Hypothalamus (tissue), 51 donors: Measurements from ENCODE around the gene GCN1.
"Not testable (repeated sequence)": the region's sequence is repeated elsewhere in the genome, so short reads cannot be mapped to it uniquely, and the experiment has no call there.

Source experiments
- DNase-seq, 51 donors: peaks; one replicate each; lab custom pipeline; 2025; lab: John Stamatoyannopoulos, UW

Gene GCN1

GRCh38 chr12:120194534-120195395 is at the start of gene GCN1:
Gene GCN1, minus strand, starts transcription at chr12:120194715. Its CDS starts 18 bp downstream, at chr12:120194697.
- peak; percentile 33 to 93 (median 78) for DNase-seq

DNA sequence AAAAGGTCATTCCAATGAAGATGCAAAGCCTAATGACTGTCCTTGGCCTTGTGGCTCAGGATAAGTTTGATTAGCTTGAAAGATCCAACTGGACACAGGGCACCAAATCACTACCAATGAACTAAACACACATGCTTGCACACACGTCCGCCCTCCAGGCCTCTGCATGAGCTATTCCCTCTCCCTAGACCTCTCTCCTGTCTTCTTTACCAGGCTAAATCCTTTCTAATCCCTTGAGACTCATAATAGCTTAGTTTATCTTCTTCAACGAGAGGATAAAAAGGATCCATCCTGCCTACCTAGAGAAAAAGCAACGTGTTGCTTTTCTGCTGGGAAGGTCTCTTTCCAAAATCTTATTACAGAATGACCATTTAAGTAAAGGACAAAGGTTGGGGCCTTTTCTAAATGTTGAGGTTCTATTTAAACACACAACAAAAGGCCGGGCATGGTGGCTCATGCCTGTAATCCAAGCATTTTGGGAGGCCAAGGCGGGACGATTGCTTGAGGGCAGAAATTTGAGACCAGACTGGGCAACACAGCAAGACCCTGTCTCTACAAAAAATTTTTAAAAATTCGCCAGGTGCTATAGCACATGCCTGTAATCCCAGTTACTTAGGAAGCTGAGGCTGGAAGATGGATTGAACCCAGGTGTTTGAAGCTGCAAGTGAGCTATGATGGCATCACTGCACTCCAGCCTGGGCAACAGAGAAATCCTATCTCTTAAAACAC is 48.6 kb upstream of the GCN1 start:
- DNase-seq, result no peak

- no peak for DNase-seq
Observed at GRCh38 chr12:120242275-120242799, 47.8 kb upstream of the GCN1 start.

GRCh38 chr12:120241561-120242274 is 47.2 kb upstream of the GCN1 start:
- no peak for DNase-seq

DNA sequence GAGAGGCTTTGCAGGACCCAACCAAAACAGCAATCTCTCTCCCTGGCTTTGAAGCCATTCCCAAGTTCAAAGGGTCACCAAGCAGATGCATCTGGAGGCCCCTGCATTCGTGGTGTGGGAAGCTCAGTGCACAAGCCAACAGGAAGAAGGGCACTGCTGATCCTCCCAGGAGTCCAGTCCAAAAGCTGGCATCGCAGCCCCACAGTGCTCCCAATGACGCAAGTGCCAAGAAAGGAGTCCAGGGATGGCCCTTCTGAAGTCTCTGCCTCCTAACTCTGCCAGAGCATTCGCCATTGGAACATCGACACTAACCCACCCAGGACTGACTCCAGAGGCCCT is 45.9 kb upstream of the GCN1 start:
- DNase-seq, result no peak

DNA sequence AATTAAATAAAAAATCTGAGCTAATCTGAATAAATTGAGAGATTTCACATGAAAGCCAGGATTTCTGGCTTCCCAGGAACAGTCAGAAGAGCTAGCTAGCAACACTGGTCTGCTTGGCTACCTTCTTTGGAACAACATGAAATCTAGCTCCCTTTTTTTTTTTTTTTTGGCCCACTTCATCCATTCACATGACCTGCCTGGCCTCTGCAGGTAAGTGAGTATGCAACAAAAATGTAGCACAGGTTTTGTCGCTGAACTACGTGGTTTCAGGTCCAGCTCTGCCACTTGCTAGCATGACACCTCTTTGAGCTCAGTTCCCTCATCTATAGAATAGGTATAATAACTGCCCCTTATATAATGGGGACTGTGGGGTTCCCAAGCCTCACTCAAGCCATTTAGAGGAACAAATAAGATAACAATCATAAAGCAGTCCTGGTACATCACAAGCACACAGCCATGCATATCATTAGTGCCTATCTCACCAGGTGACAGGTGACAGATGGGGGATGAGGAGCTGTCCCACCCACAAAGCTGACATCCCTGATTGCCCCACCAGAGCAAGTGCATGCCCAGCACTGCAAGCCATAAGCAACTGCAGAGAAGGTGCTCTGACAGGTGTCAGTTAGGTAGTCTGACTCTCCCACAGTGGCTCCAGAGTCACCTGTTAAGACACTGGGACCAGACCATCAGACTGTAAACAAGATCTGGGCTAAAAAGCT is 45.4 kb upstream of the GCN1 start:
- DNase-seq, result no peak

- DNase-seq, result no peak
Observed at GRCh38 chr12:120238839-120239445, 44.4 kb upstream of the GCN1 start.

- no peak for DNase-seq
Observed at GRCh38 chr12:120238217-120238616, 43.7 kb upstream of the GCN1 start.

DNA sequence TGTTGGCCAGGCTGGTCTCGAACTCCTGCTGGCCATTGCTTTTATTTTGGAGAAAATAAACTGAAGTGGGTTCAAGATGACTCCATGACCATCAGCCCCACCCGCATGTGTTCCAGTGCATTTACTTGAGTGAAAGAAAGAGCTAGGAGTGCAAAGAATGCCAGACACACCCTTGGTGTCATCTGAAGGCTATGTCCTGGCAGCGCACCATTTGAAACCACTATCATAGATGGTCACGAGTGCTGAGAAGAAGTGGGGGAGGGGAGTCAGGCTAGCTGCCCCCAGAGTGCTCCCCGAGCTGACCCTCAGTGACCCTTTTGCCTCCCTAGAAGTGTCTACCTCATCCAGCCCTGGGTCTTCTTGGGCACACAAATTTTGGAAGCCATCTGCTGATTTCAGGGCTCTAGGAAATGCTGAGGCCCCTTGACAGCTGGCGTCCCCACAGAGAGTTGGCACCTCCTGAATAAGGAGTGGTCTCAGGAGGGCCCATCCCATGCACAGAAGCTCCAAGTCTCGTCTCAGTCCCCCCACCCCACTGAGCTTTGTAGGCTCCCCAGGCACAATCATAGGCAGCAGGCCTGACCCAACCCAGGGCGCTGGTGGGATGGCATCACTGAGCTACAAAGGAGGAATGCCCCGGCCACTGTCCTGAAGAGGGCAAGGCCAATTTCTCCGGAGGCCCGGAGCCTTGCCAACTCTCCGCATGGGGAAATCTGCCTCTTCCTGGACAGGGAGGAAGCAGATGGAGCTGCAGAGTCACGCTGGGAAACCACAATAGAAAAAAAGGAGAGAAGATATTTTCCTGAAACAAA is 43.1 kb upstream of the GCN1 start:
- peak in 11 of 51 donors; percentile 10 to 47 (median 22) for DNase-seq

GRCh38 chr12:120236809-120237208 is 42.3 kb upstream of the GCN1 start:
- DNase-seq, result not testable (repeated sequence)

DNA sequence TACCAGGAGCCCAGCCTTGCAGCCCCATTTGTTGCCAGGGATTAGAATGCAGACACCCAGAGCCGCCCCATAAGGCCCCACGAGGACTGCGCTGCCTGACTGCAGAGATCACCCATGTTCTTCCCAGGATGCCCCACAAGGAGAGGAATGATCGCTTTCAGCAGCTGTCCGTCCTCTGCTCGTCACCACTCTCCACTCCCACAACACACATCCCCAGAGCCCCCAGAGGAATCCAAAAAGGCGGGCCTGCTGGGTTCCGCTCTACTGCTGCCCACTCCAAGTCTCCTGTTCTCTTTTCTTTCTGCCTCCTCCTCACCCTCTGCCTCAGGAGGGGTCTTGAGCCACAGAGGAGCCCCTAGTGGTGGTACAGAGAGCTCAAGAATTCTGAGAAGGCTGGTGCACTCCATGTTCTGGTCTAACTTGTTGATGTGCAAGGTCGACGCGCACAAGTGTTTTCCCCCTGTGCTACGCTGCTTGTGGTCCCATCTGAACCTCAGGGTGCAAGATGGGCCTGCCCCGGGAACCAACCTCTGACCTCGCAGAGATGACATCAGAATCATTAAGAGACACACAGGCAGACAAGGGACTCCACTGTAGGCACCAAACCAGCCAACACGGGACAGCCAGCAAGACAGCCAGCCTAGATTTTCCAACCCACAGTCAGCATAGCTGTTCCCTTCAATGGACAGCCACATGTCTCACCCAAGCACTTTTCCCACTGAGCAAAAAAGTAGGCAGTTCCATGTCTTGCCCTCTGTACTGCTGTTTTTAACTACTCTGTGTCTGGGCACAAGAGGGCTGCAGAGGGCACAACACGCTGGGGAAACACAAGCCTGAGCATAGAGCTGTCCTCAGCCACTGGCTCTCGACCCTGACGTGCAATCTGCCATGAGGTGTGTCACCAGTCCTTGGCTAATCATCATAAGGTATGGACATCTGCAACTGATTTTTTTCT is 41.1 kb upstream of the GCN1 start:
- DNase-seq, result no peak

DNA sequence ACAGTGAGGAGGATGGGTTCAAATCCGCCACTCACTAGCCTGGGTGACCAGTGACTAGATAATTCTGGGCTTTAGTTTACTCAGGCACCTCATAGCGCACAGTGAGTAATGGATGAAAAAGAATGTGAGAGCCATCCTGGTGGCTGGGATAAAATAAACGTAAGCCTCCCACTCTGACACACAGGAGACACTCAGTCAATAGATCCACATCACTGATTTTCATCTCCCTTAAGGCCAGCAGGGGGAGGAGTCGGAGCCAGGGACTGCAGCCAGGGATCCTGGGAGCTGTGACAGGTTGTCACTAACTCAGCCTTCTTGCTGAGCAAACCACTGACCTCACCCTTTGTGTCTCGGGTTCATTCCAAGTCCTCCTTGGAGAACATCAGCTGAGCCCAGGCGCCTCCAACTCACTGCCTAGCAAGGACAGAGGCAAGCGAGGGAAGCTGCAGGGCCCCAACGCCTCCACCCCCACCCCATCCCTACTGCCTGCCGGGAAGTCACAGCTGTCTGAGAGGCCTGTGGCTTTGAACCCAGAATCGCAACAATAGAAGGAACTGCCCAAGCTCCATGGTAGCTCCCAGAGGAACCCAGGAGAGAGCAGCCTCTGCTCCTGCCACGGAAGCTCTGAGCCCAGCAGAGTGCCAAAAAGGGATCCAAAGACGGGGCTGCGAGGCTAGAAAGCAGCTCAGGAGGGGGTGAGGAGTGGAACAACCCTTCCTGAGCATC is 40.3 kb upstream of the GCN1 start:
- peak in 49 of 51 donors; percentile 18 to 93 (median 70) for DNase-seq

GRCh38 chr12:120231316-120232011 is 36.9 kb upstream of the GCN1 start:
- DNase-seq, result peak in 11 of 51 donors; percentile 12 to 51 (median 28)

DNA sequence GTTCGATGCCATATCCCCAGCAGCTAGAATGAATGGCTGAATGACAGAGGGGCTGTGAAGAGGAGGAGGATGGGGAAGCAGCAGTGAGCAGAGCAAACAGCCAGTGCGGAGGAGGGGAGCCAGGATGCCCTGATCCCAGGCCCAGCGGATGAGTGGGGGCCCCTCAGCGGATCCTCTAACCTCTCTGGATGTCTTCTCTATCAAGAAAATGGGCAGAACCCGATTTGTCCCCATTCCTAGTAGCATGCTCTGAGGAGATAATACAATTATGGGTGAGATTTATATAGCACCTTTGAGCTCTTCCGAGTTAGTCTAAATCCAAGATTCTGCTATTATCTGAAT is 36.4 kb upstream of the GCN1 start:
- DNase-seq, result no peak

GRCh38 chr12:120230326-120230973 is 35.9 kb upstream of the GCN1 start:
- DNase-seq, result peak in 3 of 51 donors; percentile 22 to 37 (median 27)
